ENCODE measurements around the gene HCST. TPM values are rescaled to one million over a fixed set of nuclear protein-coding genes. Genes with fewer than 3 reads are reported as not detected.
A peak's percentile ranks its signal among the peaks of the same experiment; 100 is the strongest.
"Not testable (repeated sequence)": the region's sequence is repeated elsewhere in the genome, so short reads cannot be mapped to it uniquely, and the experiment has no call there.

The HCST gene
- total RNA-seq, 1 donor from 2014 or later: 1.8 TPM

GRCh38 chr19:35903550-35904179, 1.3 kb downstream of the HCST start:
- ATAC-seq (peak; percentile 5), DNase-seq (ENCODE audit: low spot score) (peak; percentile 67)

DNA sequence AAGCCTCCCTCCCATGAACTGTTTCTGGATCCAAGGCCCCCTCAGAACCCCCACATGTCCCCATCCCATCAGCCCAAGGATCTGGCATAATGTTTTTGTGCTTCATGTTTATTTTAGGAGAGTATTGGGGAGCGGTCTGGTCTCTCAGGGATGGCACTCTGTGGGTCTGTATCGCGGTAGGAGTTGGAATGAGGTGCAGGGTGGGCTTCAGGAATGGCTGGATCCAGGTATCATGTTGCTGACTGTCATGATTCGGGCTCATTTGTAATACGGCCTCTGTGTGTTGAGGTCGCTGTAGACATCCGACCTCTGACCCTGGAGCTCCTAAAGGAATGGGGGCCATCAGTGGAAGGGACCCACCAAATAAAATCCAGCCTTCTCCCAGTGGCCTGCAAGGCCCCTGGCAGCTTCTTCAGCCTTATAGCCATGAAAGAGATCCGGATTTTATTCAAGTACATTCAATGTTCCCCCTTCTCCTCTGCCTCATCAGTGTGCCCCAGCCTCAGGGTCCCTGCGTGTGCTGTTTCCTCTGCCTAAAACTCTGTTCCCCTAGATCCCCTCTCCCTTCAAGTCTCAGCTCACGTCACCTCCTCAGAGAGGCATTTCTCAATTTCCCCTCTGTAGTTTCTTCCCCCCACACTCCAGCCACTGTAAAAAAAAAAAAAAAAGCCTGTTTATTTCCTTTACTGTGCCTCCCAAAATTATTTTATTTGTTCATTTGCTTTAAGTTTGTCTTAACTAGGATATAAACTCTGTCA, 2.2 kb downstream of the HCST start:
- DNase-seq (ENCODE audit: low spot score): no peak

GRCh38 chr19:35905178-35905727, 2.9 kb downstream of the HCST start:
- ATAC-seq (no peak), DNase-seq (ENCODE audit: low spot score) (no peak)

More for the DNA sequence above, 2.2 kb downstream of the HCST start:
- no peak for ATAC-seq

GRCh38 chr19:35907377-35907745, 5.0 kb downstream of the HCST start:
- DNase-seq (ENCODE audit: low spot score): no peak

DNA sequence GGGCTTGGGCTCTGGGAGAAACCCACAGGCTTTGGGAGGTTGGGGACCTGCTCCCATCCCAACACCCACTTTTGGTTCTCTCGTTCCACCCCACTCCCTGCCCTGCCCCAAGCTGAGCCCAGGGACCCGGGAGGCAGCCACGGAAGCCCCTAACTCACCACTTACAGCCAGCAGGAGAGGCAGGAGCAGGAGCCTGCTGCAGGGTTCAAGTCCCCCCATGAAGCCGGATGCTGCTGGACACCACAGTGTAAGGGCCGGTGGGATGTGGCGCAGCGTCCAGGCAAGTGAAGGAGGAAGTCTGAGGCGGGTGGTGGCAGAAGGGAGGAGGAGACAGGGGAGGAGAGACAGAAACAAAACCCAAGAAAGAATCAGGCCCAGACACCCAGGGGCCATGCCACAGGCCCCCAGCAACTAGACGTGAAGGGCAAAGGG, 5.7 kb downstream of the HCST start, which contains the start of gene TYROBP:
Gene TYROBP, minus strand, starts transcription at position 286 of the 432 bp plus-strand sequence. Its CDS starts 67 bp downstream, at position 219.
- ATAC-seq: peak; percentile 31
- no peak for DNase-seq (ENCODE audit: low spot score)

More at GRCh38 chr19:35907377-35907745, 5.0 kb downstream of the HCST start:
- no peak for ATAC-seq

- peak; percentile 62 for DNase-seq (ENCODE audit: low spot score)
- ATAC-seq: peak; percentile 66
Observed at GRCh38 chr19:35908973-35909683, 6.8 kb downstream of the HCST start.

DNA sequence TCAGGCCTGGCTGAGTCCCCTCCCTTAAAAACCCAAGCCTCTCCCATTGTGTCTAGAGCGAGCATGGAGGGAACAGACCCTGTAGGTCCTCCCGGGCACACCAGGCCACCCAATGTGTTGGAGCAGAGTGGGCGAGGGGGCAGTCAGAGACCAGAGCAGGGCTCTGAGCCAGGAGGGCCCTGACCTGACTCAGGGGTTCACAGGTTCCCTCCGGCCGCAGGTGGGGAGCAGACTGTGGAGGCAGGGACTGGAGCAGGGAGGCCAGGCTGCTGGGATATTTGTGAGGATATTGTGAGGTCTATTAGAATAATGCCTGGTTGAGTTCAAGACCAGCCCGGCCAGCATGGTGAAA, 7.3 kb downstream of the HCST start:
- DNase-seq (ENCODE audit: low spot score) (no peak), ATAC-seq (no peak)

DNA sequence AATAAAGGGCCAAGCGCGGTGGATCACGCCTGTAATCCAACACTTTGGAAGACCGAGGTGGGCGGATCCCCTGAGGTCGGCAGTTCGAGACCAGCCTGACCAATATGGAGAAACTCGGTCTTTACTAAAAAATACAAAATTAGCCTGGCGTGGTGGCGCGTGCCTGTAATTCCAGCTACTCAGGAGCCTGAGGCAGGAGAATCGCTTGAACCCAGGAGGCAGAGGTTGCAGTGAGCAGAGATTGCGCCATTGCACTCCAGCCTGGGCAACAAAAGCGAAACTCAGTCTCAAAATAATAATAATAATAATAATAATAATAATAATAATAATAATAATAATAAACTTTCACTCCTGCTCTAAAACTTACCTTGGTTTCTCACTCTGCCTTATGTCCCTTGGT, 8.0 kb downstream of the HCST start:
- ATAC-seq; DNase-seq (ENCODE audit: low spot score): not testable (repeated sequence)

- DNase-seq (ENCODE audit: low spot score) (no peak), ATAC-seq (no peak)
Observed at GRCh38 chr19:35911173-35911572, 8.8 kb downstream of the HCST start.

- peak; percentile 69 for DNase-seq (ENCODE audit: low spot score)
- ATAC-seq: peak; percentile 61
Observed at GRCh38 chr19:35911790-35912189, 9.5 kb downstream of the HCST start.

GRCh38 chr19:35913589-35913988, 11.3 kb downstream of the HCST start:
- ATAC-seq: no peak
- no peak for DNase-seq (ENCODE audit: low spot score)

DNA sequence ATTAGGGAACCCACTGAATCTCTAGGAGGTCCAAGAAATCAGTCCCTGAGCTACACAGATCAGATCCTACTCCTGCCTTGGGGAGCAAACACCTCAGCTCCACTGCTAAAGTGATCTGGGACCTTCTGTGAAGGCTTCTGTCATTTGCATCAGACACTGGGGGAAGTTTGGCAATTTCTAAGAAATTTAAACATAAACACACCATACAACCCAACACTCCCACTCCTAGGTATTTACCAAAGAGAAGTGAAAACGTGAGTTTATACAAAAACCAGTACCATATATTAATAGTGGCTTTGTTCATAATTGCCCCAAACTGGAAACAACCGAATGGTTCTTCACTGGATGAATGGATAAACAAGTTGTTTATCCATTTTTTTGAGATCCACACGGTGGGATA, 13.1 kb downstream of the HCST start:
- DNase-seq (ENCODE audit: low spot score): no peak
- no peak for ATAC-seq

- peak; percentile 28 for ATAC-seq
Observed at GRCh38 chr19:35919306-35919705, 17.0 kb downstream of the HCST start.

GRCh38 chr19:35921012-35921411, 18.7 kb downstream of the HCST start:
- ATAC-seq (no peak), DNase-seq (ENCODE audit: low spot score) (no peak)

More at GRCh38 chr19:35919306-35919705, 17.0 kb downstream of the HCST start:
- no peak for DNase-seq (ENCODE audit: low spot score)

GRCh38 chr19:35925501-35925900, 23.2 kb downstream of the HCST start:
- DNase-seq (ENCODE audit: low spot score) (no peak), ATAC-seq (no peak)

GRCh38 chr19:35928507-35928906, 26.2 kb downstream of the HCST start:
- no peak for ATAC-seq
- no peak for DNase-seq (ENCODE audit: low spot score)

DNA sequence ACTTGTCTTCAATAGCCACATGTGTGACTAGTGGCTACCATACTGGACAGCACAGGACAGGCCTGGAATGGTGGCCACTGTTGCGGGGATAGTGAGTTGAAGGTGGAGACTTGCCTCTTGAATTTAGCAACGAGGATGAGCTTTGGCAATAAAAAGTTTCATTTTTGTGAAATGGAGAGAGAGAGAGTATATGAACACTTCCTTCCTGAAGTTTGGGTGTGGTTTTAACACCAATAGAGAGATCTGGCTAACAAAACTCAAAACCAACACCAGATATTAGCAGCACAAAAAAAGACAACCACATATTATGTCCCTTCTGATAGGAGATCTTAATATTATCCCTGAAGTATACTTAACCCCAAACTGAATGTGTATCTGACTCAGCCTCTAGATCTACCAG, 27.5 kb downstream of the HCST start:
- ATAC-seq (no peak), DNase-seq (ENCODE audit: low spot score) (no peak)

DNA sequence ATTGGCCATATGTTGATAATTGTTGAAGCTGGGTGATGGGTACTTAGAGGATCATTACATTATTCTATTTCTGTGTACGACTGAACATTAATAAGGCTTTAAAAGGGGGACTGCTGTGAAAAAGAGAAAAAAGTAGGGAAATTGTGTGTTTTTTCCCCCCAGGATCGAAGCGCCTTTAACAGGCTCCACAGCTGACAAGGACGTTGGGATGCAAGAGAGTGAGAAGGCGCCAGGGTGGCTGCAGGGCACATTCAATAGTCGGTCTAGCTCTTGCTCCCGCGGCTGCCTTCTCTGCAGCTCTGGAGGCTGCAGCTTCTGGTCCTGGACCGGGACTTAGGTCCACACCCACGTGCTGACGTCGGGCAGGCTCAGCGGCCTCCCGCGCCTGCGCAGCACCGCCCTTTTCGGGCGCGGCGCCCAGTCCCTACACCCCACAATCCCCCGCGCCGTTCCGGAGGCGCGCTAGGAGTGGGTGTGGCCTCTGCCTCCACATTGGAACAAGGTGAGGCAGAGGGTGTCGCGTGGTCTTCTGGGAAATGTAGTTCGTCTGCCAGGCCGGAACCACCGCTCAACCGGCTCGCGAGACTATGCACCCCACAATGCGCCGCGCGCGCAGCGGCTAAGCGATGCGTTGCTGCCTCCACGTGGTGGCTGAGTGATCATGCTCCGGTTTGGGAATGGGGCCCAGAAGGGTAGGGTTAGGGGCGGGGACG, 29.0 kb downstream of the HCST start:
- DNase-seq (ENCODE audit: low spot score): peak; percentile 100
- peak; percentile 98 for ATAC-seq

DNA sequence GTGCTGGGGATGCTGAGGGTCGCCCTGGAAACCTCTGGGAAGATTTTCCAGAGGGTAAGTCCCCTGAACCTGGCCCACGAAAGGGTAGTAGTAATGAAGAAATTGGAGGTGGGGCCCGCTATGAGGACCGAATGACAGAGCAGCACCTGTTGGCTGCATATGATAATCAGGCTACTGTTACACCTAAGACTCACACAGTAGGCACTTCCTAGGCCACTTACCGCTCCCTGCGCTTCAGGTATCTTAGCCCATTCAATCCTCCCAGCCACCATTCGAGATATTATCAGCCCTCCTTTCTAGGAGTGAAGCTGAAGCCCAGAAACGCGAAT, 29.5 kb downstream of the HCST start:
- ATAC-seq (no peak), DNase-seq (ENCODE audit: low spot score) (no peak)

GRCh38 chr19:35932291-35932936, 30.1 kb downstream of the HCST start:
- ATAC-seq: no peak
- no peak for DNase-seq (ENCODE audit: low spot score)
